GM19452 (cell line): ENCODE results near the gene ATL1.
"Not testable (repeated sequence)": the region's sequence is repeated elsewhere in the genome, so short reads cannot be mapped to it uniquely, and the experiment has no call there.

Source experiments
- ATAC-seq: cut with Tn5 transposase; IDR thresholded peaks from one replicate; pipeline ENCODE4 v1.9.1; 2021; ENCODE audit not compliant: unreplicated experiment

The ATL1 gene

DNA sequence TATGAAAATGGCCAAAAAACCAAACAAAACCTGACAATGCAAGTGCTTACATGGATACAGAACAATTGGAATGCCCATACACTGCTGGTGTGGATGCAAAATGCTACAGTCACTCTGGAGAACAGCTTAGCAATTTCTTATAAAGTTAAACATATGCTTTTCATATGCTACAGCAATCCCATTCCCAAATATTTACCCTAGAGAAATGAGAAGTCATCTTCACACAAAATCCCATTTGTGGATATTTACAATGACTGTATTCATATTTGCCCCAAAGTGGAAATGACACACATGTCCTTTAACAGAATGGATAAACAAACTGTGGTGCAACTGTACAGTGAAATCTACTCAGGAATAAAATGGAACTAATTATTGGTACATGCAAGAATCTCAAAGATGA lies 87.8 kb downstream of the ATL1 start:
- ATAC-seq: peak; percentile 28

DNA sequence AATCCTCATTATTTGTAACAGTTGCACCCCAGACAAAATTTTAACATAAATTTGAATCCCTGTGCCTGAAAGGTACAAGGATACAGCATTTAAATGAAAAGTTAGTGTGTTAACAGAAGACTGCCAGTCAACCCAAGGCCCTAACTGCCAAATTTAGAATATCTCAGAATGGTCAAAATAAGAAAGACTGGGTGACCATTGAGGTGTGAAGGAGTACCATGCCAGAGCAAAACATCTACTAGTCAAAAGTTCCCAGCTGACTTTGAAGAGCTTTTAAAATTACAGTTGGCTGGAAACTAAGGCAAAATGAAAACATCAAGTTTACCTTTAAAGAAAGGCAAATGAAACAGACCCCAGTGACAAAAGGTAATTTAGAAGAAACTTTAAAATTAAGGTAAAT lies 89.7 kb downstream of the ATL1 start:
- ATAC-seq: no peak

DNA sequence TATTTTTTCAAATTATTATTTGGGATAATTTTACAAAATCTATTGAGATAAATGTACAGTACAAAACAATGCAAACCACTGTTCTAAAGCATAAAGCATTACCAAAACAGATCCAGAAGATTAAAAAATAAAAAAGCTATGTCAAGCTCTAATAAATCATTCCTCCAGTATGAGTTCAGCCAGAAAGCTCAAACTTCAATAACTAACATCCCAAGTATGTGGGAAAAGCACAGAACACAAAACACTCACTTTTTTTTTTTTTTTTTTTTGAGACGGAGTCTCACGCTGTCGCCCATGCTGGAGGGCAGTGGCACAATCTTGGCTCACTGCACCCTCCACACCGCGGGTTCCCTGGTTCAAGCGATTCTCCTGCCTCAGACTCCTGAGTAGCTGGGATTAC lies 96.8 kb downstream of the ATL1 start:
- no peak for ATAC-seq

DNA sequence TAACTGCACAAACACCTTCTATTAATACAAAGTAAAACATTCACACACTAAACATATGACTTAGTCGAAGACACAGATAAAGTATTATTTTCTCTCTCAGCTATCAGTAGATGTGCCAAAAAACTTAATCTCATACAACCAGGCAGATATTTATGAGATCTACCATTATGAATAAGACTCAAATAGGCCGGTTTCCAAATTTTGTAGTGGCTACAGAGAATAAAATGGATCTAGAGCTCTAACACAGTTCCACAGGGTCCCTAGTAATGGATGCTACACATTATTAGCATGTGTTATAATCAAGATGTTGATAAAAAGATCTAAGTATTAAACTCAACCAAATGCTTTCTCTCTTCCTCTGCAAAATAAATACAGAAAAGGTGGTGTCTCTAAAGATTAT lies 97.8 kb downstream of the ATL1 start:
- ATAC-seq: no peak

DNA sequence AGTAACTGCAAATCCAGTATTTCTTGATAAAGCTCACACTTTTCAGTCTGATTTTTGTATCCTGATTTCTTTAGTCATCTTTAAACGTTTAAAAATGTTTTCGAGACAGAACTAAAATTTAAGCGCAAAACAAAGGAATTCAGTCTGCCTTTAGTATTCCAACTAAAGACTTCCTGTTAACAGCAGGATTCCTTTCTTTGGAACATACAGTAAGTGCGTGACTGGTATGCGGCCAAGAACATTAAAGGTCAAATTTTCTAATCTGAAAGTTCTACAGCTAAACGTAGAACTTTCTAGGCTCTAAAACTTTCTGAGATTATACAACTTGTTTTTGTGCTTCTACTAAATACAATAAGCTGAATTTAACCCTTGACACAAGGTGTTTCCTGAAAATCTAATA lies 98.3 kb downstream of the ATL1 start:
- no peak for ATAC-seq

DNA sequence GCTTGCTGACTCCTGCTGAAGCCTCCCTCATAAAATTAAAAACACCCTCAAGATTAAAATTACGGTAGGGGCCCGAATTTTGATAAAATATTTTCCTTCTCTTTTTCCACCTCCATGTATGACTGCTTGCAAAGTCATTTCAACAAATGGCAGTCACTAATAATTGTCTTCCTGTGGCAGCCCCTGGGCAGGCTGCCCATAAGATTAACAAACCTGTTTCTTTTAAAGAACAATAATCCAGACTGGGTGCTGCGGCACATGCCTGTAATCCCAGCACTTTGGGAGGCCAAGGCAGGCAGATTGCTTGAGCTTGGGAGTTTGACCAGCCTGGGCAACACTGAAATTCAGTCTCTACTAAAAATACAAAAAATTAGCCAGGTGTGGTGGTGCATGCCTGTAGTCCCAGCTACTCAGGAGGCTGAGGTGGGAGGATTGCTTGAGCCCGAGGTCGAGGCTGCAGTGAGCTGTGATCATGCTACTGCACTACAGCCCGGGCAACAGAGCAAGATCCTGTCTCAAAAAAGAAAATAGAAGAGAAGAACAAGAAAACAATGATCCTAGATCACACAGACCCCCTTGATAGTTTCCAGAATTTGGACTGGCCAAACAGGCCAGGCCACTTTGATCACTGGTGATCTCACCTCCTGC lies 99.5 kb downstream of the ATL1 start:
- ATAC-seq: no peak

DNA sequence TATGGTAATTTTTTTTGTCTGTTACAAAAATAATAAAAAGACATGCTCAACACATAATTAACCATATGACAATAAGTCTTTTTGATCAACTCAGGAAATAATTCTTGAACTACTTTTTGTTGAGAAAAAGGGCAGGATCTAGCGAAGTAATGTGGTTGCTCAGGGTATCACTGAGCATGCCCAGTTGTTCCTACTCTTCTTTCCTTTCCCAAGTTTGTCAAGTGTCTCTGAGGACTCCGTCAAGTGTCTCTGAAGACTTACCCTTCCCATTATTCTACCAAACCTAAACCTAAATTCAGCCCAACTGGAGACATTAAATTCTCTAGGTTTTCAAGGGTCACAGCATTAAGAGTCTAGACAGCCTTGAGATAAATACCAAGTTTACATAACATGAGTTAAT lies 104.6 kb downstream of the ATL1 start:
- not testable (repeated sequence) for ATAC-seq

DNA sequence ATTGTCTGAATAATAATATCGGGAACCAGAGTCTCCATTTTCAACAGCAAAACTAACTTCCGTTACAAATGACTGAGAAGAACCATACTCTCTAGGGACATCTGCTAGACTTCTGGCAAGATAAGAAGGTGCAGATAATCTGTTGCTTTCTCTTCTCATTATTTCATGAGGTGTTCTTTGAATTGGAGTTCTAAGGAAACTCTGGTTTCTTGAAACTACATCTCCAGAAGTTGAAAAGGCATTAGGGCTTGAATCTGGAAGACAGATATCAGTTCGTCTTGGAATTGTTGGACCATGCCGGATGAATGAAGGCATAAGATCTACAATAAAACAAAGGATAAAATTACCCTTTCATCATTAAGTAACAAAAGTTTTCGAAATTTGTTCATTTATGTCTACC lies 105.4 kb downstream of the ATL1 start:
- not testable (repeated sequence) for ATAC-seq

DNA sequence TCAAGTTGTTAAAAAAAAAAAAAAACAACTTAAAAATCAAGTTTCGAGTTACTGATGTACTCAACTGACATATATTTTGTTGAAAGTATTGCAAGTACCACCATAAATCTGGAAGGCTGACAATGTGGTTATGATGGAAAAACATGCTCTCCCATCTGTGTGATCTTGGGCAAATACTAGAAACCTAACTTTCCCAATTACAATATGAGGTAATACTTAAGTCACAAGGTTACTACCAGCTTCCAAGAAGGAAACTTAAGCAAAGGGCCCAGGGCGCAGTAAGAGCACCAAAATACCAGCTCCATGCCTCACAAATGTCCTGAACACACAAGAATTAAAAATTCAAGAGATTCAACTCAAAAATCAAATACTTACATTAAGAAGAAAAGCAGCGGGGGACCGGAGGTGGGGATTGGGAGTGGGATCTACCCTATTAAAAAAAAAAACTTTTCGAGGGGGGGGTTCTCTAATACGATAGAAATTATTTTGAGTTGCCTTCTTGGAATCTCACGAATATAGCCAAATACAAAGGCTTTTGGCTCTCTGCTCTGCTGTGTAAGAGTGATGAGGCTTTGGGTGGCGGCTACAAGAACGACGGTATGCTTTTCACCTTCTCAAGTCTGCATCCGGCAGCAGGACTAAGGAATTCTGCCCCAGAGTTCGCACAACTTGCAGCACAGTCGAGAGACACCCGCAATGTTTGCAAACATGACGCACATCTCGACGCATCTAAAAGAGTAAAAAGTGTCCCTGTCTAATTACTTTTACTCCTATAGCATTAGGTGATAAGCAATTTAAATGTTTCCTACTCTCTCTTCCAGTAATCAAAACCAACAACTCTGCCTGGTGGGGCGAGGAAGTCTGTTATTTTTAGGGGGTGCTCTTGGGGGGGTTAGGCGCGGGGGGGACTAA lies 107.1 kb downstream of the ATL1 start:
- no peak for ATAC-seq

DNA sequence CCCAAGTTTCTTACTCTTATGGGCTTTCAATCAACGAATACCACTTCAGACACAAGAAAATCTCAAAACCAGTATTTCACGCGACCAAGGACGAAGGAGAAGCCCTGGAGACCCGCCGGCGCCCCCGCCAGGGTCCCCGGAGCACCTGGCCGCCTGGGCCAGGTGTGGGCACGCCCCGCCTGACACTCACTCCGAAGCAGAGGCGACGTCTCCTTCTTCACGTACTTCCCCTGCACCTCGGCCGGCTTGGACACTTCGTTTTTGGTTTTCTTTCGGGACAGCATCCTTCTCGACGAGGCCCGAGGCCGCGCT lies 107.7 kb downstream of the ATL1 start:
- peak; percentile 37 for ATAC-seq

DNA sequence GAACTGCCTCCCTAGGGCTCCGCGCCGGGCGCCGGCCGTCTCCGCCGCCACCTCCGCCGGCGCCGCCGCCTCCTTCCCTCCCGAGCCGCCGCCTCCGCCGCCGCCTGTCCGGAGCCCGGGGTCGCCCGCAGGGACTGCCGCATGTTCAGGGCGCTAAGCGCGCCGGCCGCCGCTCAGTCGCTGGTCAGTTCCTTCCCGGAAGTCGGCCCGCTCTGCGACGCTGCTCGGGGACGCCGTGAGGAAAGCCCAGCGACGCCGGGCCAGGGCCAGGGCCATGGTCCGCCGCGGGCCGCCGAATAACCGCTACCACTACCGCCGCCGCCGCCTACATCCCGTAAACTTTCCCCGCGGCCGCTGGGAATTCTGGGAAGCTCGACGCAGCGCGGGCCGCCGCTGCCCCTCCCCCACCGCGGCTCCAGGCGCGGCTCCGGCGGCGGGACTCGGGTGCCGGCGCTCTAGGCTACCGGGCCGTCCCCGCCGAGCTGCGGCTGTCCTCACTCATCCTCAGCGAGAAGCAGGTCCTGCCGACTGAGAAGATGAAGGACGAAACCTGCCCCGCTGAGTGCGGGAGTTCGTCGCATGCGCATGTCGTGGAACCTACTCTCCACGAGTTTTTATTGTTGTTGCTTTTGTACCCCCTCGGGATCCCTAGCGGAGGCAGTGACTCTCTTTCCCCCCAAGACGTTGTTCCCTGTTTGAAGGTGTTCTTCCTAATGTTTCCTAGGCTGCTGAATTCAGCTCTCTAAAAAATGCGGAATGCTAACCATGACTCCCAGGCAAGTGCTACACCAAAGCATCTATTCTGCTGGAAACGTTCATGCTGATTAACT lies 108.3 kb downstream of the ATL1 start, which contains the start of gene SAV1:
SAV1 (minus strand) TSS at position 311 of the 830 bp plus-strand sequence. CDS start 339 bp downstream, outside the sequence.
- peak; percentile 60 for ATAC-seq

DNA sequence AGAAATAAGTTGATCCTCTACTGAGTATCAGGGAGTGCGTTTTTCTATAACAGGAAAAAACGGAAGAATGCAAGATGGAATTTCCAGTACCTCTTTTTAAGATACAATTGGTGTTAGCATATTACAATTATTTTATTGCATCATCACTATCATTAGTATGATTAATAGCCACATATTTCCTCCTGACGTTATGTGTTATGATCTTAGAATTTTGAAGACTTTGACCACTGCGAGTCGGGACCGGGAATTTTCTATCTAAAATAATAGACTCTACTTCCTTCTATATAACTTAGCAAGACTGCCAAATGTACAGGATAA lies 108.8 kb downstream of the ATL1 start:
- no peak for ATAC-seq

DNA sequence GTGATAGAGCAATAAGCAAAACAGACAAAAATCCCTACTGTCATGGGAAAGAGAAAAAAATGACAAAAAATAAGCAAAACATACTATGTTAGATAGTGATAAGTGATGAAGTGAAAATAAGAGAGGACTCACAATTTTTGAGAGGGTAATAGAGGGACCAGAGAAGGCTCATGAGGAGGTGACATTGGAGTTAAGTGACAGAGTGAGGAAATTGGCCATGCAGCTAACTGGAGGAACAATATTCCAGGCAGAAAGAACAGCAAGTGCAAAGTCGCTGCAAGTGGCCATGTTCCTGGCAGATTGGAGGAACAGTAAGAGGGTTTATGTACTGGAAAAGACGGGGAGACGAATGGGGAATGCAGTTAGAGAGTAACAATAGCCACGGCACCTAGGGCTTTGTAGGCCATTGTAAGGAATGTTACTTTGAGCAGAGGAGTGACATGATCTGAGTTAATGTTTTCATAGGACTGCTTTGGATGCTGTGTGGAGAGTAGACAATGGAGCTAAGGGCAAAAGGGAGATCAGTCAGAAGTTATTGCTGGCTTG lies 109.6 kb downstream of the ATL1 start:
- no peak for ATAC-seq

DNA sequence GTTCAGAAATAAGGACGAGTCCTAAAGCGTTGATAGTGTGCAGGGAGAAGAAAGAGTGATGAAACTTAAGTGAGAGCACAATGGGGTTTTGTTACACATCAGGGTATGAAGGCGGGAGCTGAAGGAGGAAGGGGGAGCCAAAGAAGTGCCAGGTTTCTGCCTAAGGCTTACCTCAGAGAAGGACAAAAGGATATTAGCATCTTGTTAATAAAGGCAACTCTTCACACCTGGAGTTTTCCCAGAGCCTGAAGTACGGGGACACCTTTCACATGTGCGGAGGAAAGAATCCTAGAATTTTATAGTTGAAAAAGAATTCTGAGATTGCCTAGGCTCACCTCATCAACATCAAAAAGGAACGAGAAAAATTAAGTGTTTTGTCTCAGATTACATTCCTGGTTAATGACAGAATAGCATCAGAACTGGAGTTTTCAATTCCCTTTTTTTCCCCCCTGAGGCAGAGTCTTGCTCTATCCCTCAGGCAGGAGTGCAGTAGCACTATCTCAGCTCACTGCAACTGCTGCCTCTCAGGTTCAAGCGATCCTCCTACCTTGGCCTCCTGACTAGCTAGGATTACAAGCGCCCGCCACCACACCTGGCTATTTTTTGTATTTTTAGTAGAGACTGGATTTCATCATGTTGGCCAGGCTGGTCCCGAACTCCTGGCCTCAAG lies 110.4 kb downstream of the ATL1 start:
- ATAC-seq: no peak

DNA sequence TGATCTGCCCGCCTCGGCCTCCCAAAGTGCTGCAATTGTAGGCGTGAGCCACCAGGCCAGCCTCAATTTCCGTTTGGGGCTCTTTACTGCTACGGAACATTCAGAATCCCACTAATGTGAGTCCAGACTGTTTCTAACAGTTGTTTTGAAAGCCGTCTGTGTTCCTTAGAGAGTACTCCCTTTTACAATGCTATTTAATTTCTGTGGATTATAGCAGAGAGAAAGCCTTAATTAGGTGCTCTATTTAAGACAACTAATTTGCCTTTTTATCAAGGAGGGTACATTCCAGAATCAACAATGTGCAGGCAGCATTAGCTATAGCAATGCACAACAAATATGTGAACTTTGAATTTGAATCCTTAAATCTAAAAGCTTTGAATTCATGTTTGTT lies 110.9 kb downstream of the ATL1 start:
- ATAC-seq: no peak

DNA sequence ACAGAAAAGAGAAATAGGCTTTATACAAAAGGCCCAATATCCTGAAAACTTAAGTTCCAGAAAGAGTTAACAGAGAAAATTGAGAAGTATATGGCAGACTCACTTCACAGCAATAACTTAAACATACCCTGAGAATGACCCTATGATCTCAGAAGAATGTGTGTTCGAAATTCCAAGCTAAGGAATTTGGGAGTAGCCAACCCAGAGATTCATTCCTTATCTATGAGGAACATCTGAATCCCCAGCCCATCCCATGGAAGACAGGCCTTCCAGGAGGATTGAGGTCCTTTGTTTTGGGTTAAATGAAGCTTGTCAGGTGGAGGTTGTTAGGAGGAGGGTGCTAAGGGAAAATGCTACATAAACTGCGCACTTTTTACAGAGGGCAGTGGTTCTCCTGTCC lies 115.7 kb downstream of the ATL1 start:
- no peak for ATAC-seq

DNA sequence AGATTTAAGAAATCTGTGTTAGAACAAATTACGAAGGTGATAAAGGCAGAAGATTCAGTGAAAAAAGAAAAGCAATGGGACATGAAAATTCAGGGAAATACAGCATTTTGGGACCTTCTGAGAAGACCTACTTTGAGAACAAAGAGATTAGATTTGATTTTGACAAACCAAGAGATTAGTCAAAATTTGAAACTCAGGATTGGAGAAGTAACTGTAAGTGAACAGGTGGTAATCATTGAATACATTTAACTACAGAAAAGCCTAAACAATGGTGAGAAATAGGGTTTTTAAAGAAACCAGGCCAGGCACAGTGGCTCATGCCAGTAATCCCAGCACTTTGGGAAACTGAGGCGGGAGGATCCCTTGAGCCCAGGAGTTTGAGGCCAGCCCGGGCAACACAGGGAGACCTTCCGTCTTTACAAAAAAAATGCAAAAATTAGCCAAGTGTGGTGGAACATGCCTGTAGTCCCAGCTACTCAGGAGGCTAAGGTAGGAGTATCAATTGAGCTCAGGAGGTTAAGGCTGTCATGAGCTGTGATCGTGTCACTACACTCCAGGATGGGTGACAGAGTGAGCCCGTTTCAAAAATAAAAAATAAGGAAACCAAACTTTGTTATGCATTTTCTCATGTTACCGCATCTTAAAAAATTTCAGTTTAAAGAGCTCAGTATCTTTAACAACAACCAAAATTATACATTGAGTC lies 117.0 kb downstream of the ATL1 start:
- no peak for ATAC-seq

DNA sequence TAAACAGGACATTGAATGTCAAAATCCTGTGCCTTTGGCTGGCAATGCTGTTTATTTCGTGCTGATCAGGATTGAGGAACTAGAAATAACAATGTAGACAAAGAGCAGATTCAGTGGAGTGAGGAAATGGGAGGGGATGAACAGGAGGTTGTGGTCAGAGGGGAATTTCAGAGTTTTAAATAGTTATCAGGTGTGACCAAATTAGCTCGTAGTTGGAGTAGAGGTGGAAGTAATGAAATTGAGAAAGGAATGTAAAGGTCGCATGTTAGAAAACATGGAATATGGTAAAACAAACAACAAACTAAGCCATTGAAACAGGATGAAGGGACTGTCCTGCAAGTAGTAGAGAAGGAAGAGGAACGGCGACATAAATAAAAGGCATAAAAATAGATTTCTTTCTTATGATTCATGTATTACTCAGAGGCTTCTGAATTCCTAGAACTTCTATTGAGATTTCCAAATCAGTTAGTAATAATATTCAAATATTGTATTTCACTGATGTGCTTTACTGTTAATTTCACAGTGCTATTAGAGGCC lies 117.7 kb downstream of the ATL1 start:
- ATAC-seq: no peak

DNA sequence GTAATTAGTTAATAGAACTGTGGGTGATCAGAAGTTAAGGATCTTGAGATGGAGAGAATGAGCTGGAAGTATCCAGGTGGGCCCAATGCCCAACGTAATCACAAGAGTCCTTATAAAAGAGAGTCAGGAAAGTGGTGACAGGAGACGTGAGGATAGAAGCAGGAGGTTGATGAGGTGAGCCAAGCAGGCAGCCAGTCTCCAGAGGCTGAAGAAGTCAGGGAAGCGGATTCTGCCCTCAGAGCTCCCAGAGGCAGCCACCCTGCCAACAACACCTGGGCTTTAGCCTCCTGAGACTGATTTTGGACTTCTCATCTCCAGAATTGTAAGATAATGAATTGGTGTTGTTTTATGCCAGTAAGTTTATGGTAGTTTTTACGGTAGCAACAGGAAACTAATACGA lies 118.2 kb downstream of the ATL1 start:
- ATAC-seq: no peak

DNA sequence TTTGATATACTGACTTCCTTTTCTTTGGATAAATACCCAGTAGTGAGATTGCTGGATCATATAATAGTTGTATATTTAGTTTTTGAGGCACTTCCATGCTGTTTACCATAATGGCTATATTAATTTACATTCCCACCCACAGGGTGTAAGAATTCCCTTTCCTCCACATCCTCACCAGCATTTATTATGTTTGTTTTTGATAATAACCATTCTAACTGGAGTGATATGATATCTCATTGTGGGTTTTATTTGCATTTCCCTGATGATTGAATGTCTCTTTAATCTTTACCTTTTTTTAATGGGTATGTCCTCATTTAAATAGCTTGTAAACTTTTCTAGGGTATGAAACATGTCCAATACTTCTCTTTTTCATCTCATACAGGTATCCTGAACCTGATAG lies 119.7 kb downstream of the ATL1 start:
- no peak for ATAC-seq
